GM18519 (cell line): ENCODE results near the gene RPS6KB2.

ENCODE experiments used
- ATAC-seq: cut with Tn5 transposase; IDR thresholded peaks from one replicate; pipeline ENCODE4 v1.9.1; 2021; ENCODE audit warnings: mild to moderate bottlenecking, moderate library complexity; ENCODE audit not compliant: unreplicated experiment, low FRiP score

RPS6KB2 gene

DNA sequence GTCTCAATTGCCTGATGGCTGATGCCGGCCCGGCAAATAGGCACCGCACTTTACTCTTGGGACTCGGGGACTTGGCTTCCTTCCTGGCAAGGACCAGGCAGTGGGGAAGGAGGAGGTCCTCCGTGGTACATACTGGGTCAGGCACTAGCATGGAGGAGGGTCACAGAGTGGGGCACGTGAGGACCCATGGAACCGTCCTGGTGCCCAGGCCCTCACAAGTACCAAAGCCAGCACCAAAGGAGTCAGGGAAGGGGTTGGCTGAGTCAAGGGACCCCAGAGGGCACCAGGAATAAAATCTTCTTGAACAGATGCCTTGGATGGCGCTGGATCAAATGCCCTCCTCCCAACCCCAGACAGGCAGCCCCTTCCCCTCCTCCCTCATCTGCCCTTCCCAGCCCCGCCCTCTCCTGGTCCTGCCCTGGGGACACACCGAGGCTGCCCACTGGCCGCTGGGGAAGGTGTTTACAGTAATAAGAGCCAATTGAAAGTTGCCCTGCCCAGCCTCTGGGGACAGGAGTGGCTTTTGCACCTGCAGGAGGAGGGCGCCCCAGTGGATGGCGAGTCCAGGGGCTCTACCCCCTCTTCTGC lies 18.4 kb upstream of the RPS6KB2 start:
- ATAC-seq: no peak

DNA sequence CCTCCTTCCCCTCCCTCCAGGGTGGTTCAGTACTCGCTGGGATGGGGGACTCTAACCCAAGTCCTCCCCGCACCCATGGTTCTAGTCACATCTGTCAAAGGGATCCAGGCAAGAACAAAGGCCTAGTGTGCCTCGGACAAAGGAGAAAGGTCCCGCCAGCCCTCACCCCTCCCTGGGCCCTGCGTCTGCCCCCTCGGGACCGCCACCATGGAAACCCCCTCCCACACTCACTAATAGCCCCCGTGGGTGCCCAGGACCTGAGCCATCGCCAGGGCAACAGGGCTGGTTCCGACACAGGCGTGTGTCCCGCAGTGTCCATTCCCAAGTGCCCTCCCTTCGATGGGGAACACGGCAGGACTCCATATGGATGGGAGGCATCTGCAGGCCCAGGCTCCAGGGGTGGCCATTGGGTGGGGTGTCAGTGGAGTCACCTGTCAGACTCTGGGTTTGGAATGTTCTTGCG lies 17.9 kb upstream of the RPS6KB2 start:
- no peak for ATAC-seq

- no peak for ATAC-seq
These were observed 17.1 kb upstream of the RPS6KB2 start for GRCh38 chr11:67410984-67411784.

DNA sequence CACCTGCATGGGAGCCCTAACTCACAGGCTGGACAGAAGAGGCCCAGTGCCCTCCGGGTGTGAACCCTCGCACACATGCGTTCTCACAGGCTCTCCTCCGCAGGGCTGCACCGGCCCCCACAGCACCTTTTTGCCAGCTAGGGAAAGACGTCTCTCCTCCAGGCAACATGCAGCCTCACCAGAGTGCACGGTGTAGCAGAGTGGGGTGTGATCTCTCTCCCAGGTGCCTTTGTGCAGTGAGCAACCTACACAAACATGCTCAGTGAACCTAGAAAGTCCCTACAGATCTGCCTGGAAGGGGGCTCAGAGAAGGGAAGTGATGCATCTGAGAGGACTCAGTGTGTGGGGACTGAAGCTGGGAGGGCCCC lies 16.5 kb upstream of the RPS6KB2 start:
- ATAC-seq: no peak

DNA sequence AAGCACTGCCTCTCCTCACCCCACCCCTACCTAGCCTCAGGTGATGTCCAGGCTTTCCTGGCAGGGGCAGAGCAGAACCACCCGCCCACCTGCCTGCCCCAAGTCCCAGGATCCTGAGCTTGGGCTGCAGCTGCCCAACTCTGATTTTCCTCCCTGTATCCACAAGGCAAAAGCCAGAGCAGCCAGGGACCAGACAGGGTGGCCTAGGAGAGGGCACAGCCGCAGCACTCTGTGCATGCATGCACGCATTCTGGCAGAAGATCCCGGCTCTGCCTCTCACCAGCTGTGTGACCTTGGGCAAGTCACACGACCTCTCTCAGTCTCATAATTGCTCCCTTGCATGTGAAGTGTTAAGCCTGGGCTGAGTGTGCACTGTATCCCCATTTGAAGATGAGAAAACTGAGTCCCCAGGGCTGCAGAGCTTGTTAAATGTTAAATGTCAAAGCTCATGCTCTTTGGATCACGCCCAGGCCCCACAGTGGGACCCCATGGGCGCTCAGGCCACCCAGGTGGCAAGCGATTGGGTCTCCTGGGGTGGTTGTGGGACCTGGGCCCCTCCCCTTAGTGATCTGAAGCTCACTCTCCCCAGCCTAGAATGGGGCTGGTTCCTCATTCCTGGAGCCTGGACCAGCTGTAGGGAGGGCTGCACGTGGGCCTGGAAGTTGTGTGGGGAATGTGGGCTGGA lies 15.7 kb upstream of the RPS6KB2 start:
- ATAC-seq: no peak

DNA sequence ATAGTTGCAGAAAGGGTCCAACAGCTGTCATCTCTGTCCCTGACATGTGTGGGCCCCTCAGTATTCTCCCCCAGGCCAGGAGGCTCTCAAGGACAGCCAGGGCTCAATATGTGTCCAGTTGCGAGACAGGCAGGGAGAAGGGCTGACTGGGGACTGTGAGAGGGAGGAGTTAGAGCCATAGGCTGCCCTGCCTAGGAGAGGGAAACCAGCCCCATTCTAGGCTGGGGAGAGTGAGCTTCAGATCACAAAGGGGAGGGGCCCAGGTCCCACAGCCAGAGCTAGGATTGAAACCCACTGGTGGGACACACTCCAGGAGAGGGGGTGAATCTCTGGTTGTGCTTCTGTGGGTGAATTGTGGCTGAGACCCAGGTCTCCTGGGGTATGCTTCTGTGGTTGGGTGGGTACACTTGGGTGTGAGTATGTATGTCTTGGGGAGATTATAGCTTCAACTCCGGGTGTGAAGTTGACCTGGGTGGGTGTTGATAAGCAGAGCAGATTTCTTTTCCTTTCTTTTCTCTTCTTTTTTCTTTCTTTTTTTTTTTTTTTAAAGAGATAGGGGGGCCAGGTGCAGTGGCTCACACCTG lies 14.9 kb upstream of the RPS6KB2 start:
- ATAC-seq: no peak

GRCh38 chr11:67415501-67416304 lies 12.6 kb upstream of the RPS6KB2 start, which contains the start of gene CARNS1:
CARNS1 (plus strand) TSS chr11:67415678; CDS start chr11:67416200, 522 bp downstream.
- ATAC-seq: no peak

DNA sequence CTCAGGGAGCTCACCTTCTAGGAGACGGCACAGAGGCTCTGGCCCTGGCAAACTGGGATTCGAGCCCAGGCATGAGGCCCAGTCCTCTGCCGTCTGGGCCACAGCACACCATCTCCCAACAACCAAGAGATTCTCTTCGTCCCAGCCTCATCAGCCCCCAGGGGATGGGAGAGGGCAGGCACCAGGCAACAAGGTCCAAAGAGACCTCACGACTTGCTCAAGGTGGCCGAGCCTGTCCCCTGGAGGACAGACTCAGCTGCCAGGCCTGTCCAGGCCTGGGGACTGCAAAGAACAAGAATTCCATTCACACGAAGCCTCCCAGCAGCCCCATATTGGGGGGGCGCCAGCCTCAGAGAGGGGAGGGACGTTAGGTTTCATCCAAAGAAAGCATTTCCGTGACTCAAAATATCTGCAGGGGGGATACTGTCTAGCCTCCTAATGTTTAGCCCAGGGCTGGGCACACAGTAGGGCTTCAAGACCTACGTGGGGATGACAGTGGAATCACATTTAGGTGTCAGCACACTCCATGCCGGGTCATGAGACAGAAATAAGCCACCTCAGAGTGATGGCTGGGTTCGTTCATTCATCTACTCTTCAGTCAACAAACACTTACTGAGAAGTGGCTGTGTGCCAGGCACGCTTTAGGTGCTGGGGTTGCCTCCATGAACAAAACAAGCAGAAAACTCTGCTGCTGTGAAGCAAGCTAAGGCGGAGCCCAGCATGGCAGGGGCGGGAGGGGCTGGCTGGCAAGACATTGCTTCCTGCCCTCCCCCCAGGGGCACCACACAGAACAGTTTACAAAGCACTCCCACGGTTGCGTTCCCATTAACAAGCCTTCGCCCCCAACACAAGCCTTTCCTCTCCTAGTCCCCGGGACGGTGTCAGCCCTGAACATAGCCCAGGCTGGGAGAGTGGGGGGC lies 11.6 kb upstream of the RPS6KB2 start:
- ATAC-seq: no peak

- ATAC-seq: no peak
These were observed 10.9 kb upstream of the RPS6KB2 start for GRCh38 chr11:67417425-67417824.

DNA sequence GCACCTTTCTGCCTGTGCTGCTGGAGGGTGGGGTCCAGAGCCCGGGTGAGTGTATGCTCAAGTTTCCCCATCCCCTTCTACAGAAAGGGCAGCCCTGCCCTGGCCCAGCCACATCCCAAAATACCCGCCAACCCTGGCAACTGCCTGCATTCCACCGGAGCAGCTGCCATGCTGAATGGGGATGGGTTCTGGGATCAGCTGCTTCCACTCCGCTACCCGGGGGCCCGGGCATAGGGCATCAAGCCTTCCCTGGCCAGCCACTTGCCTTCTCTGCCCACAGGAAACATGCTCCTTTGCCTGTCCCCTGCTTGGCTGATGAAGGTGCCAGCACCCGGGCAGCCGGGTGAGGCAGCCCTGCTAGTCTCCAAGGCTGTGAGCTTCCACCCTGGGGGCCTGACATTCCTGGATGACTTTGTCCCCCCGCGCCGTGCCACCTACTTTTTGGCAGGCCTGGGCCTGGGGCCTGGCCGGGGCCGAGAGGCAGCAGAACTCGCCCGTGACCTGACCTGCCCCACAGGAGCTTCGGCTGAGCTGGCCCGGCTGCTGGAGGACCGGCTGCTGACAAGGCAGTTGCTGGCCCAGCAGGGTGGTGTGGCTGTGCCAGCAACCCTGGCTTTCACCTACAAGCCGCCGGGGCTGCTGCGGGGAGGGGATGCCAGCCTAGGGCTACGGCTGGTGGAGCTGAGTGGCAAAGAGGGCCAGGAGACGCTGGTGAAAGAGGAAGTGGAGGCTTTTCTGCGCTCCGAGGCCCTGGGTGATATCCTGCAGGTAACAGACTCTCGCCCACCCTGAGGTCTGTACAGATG lies 9.6 kb upstream of the RPS6KB2 start:
- no peak for ATAC-seq

DNA sequence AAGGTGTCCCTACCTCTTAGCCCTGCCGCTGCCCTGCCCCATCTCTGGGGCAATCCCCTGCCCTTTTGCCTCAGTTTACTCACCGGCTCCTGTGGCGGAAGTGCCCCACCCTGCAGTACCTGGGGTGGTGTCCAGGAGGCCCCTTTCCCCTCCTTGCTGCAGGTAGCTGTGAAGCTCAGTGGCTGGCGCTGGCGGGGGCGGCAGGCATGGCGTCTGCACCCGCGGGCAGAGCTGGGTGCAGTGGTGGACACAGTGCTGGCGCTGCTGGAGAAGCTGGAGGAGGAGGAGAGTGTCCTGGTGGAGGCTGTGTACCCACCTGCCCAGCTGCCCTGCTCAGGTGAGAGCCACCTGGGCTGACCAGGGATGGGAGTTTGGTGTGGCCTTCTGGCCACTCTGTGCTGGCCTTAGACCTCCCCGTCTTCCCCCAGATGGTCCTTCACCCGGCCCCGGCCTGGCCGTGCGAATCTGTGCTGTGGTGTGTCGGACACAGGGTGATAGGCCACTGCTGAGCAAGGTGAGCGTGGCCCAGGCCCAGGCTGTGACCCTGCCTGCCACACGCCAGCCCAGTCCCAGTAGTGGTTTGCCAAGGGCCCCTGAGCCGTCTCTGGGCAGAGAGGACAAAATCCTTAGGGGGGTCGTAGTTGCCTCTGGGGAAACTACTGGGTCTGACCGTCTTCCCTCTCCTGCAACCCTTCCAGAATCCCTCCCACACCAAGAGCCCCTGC lies 8.8 kb upstream of the RPS6KB2 start:
- ATAC-seq: no peak

- no peak for ATAC-seq
These were observed 8.1 kb upstream of the RPS6KB2 start for GRCh38 chr11:67420147-67420645.

DNA sequence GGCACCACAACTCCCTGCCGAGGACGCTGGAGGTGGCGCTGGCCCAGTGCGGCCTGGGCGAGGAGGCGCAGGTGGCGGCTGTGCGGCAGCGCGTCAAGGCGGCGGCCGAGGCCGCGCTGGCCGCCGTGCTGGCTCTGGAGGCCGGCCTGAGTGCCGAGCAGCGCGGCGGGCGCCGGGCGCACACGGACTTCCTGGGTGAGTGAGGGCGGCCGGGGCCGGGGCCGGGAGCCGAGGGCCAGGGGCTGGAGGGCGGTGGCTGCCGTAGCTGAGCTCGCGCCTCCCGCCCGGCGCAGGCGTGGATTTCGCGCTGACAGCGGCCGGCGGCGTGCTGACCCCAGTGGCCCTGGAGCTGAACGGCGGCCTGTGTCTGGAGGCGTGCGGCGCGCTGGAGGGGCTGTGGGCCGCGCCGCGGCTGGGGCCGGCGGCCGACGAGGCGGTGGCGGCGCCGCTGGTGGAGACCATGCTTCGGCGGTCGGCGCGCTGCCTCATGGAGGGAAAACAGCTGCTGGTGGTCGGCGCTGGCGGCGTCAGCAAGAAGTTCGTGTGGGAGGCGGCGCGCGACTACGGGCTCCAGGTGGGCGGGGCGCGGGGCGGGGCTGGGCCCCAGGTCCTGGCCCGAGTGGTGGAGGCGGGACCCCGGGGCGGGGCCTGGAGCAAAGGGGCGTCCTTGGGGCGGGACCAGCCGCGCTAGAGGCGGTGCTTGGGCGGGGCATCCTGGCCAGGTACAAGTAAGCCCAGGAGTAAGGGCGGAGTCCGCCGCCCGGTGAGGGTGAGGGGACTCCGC lies 7.5 kb upstream of the RPS6KB2 start:
- no peak for ATAC-seq

DNA sequence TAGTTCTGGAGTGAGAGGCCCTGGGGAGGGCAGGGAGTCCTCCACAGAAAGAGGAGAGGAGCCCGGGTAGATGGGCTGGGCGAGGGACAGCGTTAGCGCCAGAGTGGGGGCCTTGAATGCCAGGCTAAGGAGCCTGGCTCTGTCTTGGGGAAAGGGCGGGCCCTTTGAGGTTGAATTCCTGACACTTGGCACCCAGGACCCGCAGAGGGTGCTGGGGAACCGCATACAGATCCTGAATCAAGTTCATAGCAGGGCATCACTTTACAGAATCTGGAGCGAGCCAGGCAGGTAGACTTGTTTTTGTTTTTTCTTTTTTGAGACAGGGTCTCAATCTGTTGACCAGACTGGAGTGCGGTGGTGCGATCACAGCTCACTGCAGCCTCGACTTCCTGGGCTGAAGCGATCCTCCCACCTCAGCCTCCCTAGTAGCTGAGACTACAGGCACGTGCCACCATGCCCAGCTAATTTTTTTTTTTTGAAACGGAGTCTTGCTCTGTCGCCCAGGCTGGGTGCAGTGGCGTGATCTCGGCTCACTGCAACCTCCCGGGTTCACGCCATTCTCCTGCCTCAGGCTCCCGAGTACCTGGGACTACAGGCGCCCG lies 6.8 kb upstream of the RPS6KB2 start:
- ATAC-seq: no peak

- ATAC-seq: no peak
These were observed 5.4 kb upstream of the RPS6KB2 start for GRCh38 chr11:67422891-67423290.

DNA sequence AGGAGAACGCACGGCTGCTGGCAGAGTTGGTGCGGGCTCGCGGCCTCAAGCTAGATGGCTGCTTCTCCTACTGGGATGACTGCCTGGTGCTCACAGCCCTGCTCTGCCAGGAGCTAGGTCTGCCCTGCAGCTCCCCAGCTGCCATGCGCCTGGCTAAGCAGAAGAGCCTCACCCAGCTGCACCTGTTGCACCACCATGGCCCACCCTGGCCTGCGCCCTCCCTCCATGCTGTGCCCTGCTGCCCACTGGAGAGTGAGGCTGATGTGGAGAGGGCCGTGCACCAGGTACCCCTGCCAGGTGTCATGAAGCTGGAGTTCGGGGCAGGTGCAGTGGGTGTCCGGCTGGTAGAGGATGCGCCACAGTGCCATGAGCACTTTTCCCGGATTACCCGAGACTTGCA lies 4.8 kb upstream of the RPS6KB2 start:
- ATAC-seq: no peak
